ENCODE data around the gene DHX35. TPM values are rescaled to one million over a fixed set of nuclear protein-coding genes. Genes with fewer than 3 reads are reported as not detected.

Gene DHX35
- total RNA-seq, 1 donor from 2014 or later, result 15.4 TPM

GRCh38 chr20:39075731-39076130, 113.6 kb downstream of the DHX35 start:
- DNase-seq (no peak), ATAC-seq (no peak)
- intact Hi-C loops (cut with micrococcal nuclease), result no loop called here

GRCh38 chr20:39076958-39077357, 114.8 kb downstream of the DHX35 start:
- ATAC-seq (no peak), DNase-seq (no peak)
- intact Hi-C loops (cut with micrococcal nuclease), result no loop called here

GRCh38 chr20:39080326-39080725, 118.2 kb downstream of the DHX35 start:
- intact Hi-C loops (cut with micrococcal nuclease), result no loop called here
- DNase-seq, result no peak

GRCh38 chr20:39081255-39081654, 119.1 kb downstream of the DHX35 start:
- ATAC-seq (peak; percentile 83), DNase-seq (peak; percentile 76)
- intact Hi-C loops (cut with micrococcal nuclease), result no loop called here

More at GRCh38 chr20:39080326-39080725, 118.2 kb downstream of the DHX35 start:
- ATAC-seq, result no peak

GRCh38 chr20:39082622-39083398, 120.7 kb downstream of the DHX35 start:
- intact Hi-C loops (cut with micrococcal nuclease), result no loop called here
- ATAC-seq, result no peak
- DNase-seq, result no peak

GRCh38 chr20:39083761-39084160, 121.6 kb downstream of the DHX35 start:
- ATAC-seq (no peak), DNase-seq (no peak)
- intact Hi-C loops (cut with micrococcal nuclease), result no loop called here

- no peak for DNase-seq
- ATAC-seq, result no peak
- intact Hi-C loops (cut with micrococcal nuclease), result no loop called here
Observed at GRCh38 chr20:39089029-39089428, 126.9 kb downstream of the DHX35 start.

Other genes starting within 250 kb of the DHX35 start
- not detected for gene SLC32A1, start 237.9 kb upstream of the DHX35 start, total RNA-seq
- 3.2 TPM for gene ACTR5, start 213.9 kb upstream of the DHX35 start, total RNA-seq
- 9.4 TPM for gene PPP1R16B, start 156.6 kb upstream of the DHX35 start, total RNA-seq
- gene FAM83D, start 35.9 kb upstream of the DHX35 start, total RNA-seq, result 0.20 TPM

All from left ventricle myocardium superior (tissue), 1 donor.